ENCODE measurements around the gene BCAM.
"Not testable (repeated sequence)": the region's sequence is repeated elsewhere in the genome, so short reads cannot be mapped to it uniquely, and the experiment has no call there.

BCAM gene

DNA sequence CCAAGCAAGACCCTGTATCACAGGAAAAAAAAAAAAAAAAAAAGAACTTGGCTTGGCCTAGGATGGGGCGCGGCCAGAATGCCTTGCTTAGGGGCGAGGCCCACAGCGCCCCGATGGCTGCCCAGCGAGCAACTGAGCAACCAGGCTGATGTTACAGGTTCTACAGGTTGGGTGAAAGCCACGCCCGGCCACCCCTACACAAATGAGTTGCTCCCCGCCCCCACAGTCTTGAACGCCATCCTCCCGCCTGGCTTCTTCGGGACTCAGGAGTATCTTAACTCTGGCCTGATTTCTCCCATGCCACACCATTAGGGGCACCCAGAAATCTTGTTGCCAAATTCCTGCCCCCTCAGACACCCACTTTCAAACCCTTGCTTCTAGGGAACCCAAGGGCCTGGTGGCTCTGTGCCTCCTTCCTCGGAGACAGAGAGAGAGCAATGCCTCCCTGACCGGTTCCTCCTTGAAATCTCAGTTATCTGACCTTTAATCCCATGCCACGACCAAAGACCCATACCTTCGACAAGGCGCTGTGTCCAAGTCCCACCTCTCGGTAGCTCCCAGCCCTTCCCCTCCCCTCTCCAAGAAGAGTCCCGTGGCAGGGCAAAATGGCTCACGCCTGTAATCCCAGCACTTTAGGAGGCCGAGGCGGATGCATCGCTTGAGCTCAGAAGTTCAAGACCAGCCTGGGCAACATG, 32.4 kb upstream of the BCAM start:
- ATAC-seq (ENCODE audit: low read depth) = peak; percentile 59
- Histone ChIP-seq H3K4me3 (ENCODE audit: severe bottlenecking) (no peak overlapping the region), H3K27me3 (ENCODE audit: insufficient read depth, poor library complexity, severe bottlenecking) (no peaks in the 10 kb centered on the region), H3K36me3 (ENCODE audit: low read depth) (peaks cover 11% of the 10 kb centered on the region), H3K4me1 (ENCODE audit: insufficient read depth, poor library complexity, severe bottlenecking) (peaks cover 35% of the 10 kb centered on the region), H3K9me3 (ENCODE audit: severe bottlenecking) (no peaks in the 10 kb centered on the region), H3K27ac (ENCODE audit: poor library complexity, severe bottlenecking) (peak overlapping the region; percentile 99)
- no peak for TF ChIP-seq CTCF (IDR thresholded peaks at IDR 0.05; ENCODE audit: poor library complexity, severe bottlenecking)
- peak; percentile 97 for DNase-seq (ENCODE audit: low spot score)

DNA sequence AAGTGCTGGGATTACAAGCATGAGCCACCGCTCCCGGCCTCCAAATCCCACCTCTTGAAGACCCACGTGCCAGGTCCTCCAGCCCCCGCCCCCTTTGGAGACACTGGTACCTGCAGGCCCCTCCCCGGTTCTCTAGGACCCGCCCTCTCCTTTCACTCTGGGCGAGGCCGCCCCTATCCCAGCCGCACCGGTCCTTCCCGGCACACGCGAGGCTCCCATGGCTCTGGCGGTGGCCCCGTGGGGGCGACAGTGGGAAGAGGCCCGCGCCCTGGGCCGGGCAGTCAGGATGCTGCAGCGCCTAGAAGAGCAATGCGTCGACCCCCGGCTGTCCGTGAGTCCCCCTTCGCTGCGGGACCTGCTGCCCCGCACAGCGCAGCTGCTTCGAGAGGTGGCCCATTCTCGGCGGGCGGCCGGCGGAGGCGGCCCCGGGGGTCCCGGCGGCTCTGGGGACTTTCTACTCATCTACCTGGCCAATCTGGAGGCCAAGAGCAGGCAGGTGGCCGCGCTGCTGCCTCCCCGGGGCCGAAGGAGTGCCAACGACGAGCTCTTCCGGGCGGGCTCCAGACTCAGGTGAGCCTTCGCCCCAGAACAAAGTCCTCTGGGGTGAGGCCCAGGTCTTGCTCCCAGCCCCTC, 31.1 kb upstream of the BCAM start, which contains the start of gene CBLC:
Gene CBLC, plus strand, starts transcription at position 176 of the 633 bp plus-strand sequence. Its CDS starts 42 bp downstream, at position 218.
- peak within 1 kb of the TSS; percentile 59 for H3K4me3 ChIP-seq (ENCODE audit: severe bottlenecking)
- ATAC-seq (ENCODE audit: low read depth) = peak; percentile 73
- no peaks in the 10 kb centered on the region for H3K27me3 ChIP-seq (ENCODE audit: insufficient read depth, poor library complexity, severe bottlenecking)
- peaks cover 11% of the 10 kb centered on the region for H3K36me3 ChIP-seq (ENCODE audit: low read depth)
- peak; percentile 24 for TF ChIP-seq CTCF (IDR thresholded peaks at IDR 0.05; ENCODE audit: poor library complexity, severe bottlenecking)
- DNase-seq (ENCODE audit: low spot score) = peak; percentile 97
- H3K4me1 ChIP-seq (ENCODE audit: insufficient read depth, poor library complexity, severe bottlenecking) = peaks cover 35% of the 10 kb centered on the region
- peak within 1 kb of the TSS; percentile 99 for H3K27ac ChIP-seq (ENCODE audit: poor library complexity, severe bottlenecking)
- H3K9me3 ChIP-seq (ENCODE audit: severe bottlenecking) = no peaks in the 10 kb centered on the region

- Histone ChIP-seq H3K9me3 (ENCODE audit: severe bottlenecking) (no peaks in the 10 kb centered on the region), H3K4me3 (ENCODE audit: severe bottlenecking) (no peak overlapping the region), H3K27me3 (ENCODE audit: insufficient read depth, poor library complexity, severe bottlenecking) (no peaks in the 10 kb centered on the region), H3K36me3 (ENCODE audit: low read depth) (peaks cover 22% of the 10 kb centered on the region), H3K27ac (ENCODE audit: poor library complexity, severe bottlenecking) (peak overlapping the region; percentile 33), H3K4me1 (ENCODE audit: insufficient read depth, poor library complexity, severe bottlenecking) (peaks cover 26% of the 10 kb centered on the region)
- TF ChIP-seq CTCF (IDR thresholded peaks at IDR 0.05; ENCODE audit: poor library complexity, severe bottlenecking) = no peak
- ATAC-seq (ENCODE audit: low read depth) = no peak
- DNase-seq (ENCODE audit: low spot score) = no peak
These were observed 29.8 kb upstream of the BCAM start for GRCh38 chr19:44779150-44779549.

DNA sequence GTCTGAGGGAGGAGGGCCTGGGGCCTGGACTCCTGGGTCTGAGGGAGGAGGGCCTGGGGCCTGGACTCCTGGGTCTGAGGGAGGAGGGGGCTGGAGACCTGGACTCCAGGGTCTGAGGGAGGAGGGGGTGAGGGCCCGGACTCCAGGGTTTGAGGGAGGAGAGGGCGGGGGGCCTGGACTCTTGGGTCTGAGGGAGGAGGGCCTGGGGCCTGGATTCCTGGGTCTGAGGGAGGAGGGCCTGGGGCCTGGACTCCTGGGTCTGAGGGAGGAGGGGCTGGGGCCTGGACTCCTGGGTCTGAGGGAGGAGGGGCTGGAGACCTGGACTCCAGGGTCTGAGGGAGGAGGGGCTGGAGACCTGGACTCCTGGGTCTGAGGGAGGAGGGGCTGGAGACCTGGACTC, 27.2 kb upstream of the BCAM start:
- DNase-seq (ENCODE audit: low spot score); H3K4me3 ChIP-seq (ENCODE audit: severe bottlenecking): not testable (repeated sequence)

DNA sequence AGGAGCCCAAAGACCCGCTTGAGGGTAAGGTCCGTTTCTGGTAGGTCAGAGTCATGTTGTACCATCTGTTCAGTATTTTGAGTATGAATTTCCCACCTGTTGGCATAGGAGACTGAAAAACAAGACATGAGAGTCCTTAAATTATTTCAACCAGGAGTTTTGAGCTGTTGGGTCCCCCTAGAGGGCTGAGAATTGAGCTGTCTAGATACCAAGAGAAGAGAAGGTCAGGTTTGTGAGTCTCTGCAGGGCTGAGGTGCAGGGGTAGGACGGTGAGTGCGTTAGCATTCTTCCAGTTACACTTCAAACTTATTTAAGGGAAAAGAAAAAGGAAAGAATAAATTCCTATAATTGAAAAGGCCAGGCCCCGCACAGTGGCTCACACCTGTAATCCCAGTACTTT, 26.2 kb upstream of the BCAM start:
- no peaks in the 10 kb centered on the region for H3K27me3 ChIP-seq (ENCODE audit: insufficient read depth, poor library complexity, severe bottlenecking)
- H3K4me3 ChIP-seq (ENCODE audit: severe bottlenecking) = no peak overlapping the region
- ATAC-seq (ENCODE audit: low read depth) (no peak), DNase-seq (ENCODE audit: low spot score) (no peak)
- H3K4me1 ChIP-seq (ENCODE audit: insufficient read depth, poor library complexity, severe bottlenecking) = no peaks in the 10 kb centered on the region
- no peaks in the 10 kb centered on the region for H3K9me3 ChIP-seq (ENCODE audit: severe bottlenecking)
- H3K36me3 ChIP-seq (ENCODE audit: low read depth) = peaks cover 58% of the 10 kb centered on the region
- peak overlapping the region; percentile 10 for H3K27ac ChIP-seq (ENCODE audit: poor library complexity, severe bottlenecking)
- no peak for TF ChIP-seq CTCF (IDR thresholded peaks at IDR 0.05; ENCODE audit: poor library complexity, severe bottlenecking)

More for the DNA sequence above, 27.2 kb upstream of the BCAM start:
- not testable (repeated sequence) for H3K27ac ChIP-seq (ENCODE audit: poor library complexity, severe bottlenecking); H3K9me3 ChIP-seq (ENCODE audit: severe bottlenecking); H3K4me1 ChIP-seq (ENCODE audit: insufficient read depth, poor library complexity, severe bottlenecking); H3K27me3 ChIP-seq (ENCODE audit: insufficient read depth, poor library complexity, severe bottlenecking); ATAC-seq (ENCODE audit: low read depth)
- H3K36me3 ChIP-seq (ENCODE audit: low read depth) = peaks cover 47% of the 10 kb centered on the region

Data from RWPE2 (cell line).